WERI-Rb-1 (cell line): ENCODE data around the gene AFG1L.
A peak's percentile ranks its signal among the peaks of the same experiment; 100 is the strongest.

Experiments used
- DNase-seq: peaks from one replicate; pipeline ENCODE4 v3.0.0-alpha.2; 2020
- H3K27ac ChIP-seq: fragments of 250-450 bp; sonication (Bioruptor Pico); 2 replicates; pipeline ENCODE4 v1.5.1; 2020; ENCODE audit warnings: mild to moderate bottlenecking, moderate library complexity
- H3K27me3 ChIP-seq: fragments of 250-450 bp; sonication (Bioruptor Pico); 2 replicates; pipeline ENCODE4 v1.5.1; 2021; ENCODE audit warnings: mild to moderate bottlenecking, low read depth, moderate library complexity; ENCODE audit not compliant: insufficient read depth, severe bottlenecking
- H3K36me3 ChIP-seq: fragments of 250-450 bp; sonication (Bioruptor Pico); 2 replicates; pipeline ENCODE4 v1.5.1; 2020; ENCODE audit warnings: mild to moderate bottlenecking, moderate library complexity
- H3K4me3 ChIP-seq: 2 replicates; pipeline ENCODE4 v1.5.1; 2011; ENCODE audit warnings: low read depth, mild to moderate bottlenecking, control low read depth, low read length
- H3K9me3 ChIP-seq: fragments of 250-450 bp; sonication (Bioruptor Pico); 2 replicates; pipeline ENCODE4 v1.5.1; 2021; ENCODE audit warnings: mild to moderate bottlenecking, moderate library complexity; ENCODE audit not compliant: severe bottlenecking
- CTCF ChIP-seq: IDR thresholded peaks from 2 replicates; pipeline ENCODE4 v1.5.1; 2011; ENCODE audit warnings: low read depth, mild to moderate bottlenecking, control low read depth, inconsistent platforms, low read length

The AFG1L gene

GRCh38 chr6:108561742-108562502 lies 267.1 kb downstream of the AFG1L start:
- Histone ChIP-seq H3K4me3 (peak overlapping the region; percentile 98), H3K27ac (no peak overlapping the region)

GRCh38 chr6:108562503-108562993 lies 267.7 kb downstream of the AFG1L start:
- Histone ChIP-seq H3K4me3 (peak overlapping the region; percentile 98), H3K36me3 (peaks cover 8% of the 10 kb centered on the region), H3K9me3 (no peaks in the 10 kb centered on the region), H3K27me3 (peaks cover 10% of the 10 kb centered on the region), H3K27ac (no peak overlapping the region)
- peak; percentile 72 for DNase-seq
- no peak for TF ChIP-seq CTCF

More at GRCh38 chr6:108561742-108562502, 267.1 kb downstream of the AFG1L start:
- no peak for TF ChIP-seq CTCF
- Histone ChIP-seq H3K9me3 (no peaks in the 10 kb centered on the region), H3K27me3 (peaks cover 10% of the 10 kb centered on the region), H3K36me3 (peaks cover 2% of the 10 kb centered on the region; the same call in 1 of the 2 replicates)
- peak; percentile 23 for DNase-seq

GRCh38 chr6:108563292-108563691 lies 268.4 kb downstream of the AFG1L start:
- Histone ChIP-seq H3K27me3 (peaks cover 10% of the 10 kb centered on the region), H3K9me3 (no peaks in the 10 kb centered on the region), H3K27ac (no peak overlapping the region), H3K4me3 (no peak overlapping the region), H3K36me3 (peaks cover 8% of the 10 kb centered on the region)
- no peak for TF ChIP-seq CTCF
- DNase-seq = no peak

- peaks cover 8% of the 10 kb centered on the region for H3K36me3 ChIP-seq
- no peak overlapping the region for H3K4me3 ChIP-seq
These were observed 269.3 kb downstream of the AFG1L start for GRCh38 chr6:108564178-108564577.

GRCh38 chr6:108565091-108565766 lies 270.4 kb downstream of the AFG1L start:
- DNase-seq = no peak
- no peak for TF ChIP-seq CTCF
- H3K4me3 ChIP-seq = no peak overlapping the region
- no peak overlapping the region for H3K27ac ChIP-seq
- peaks cover 10% of the 10 kb centered on the region for H3K27me3 ChIP-seq
- peaks cover 10% of the 10 kb centered on the region for H3K36me3 ChIP-seq
- no peaks in the 10 kb centered on the region for H3K9me3 ChIP-seq

More at GRCh38 chr6:108564178-108564577, 269.3 kb downstream of the AFG1L start:
- Histone ChIP-seq H3K27ac (no peak overlapping the region), H3K9me3 (no peaks in the 10 kb centered on the region), H3K27me3 (peaks cover 10% of the 10 kb centered on the region)
- no peak for TF ChIP-seq CTCF
- no peak for DNase-seq
